HG03159 (cell line): ENCODE data around the gene PPP1R9B.

ENCODE experiments used
- ATAC-seq: cut with Tn5 transposase; IDR thresholded peaks from one replicate; pipeline ENCODE4 v1.9.1; 2021; ENCODE audit warnings: mild to moderate bottlenecking, moderate library complexity; ENCODE audit not compliant: unreplicated experiment

The PPP1R9B gene

GRCh38 chr17:50187751-50188530 is 37.5 kb upstream of the PPP1R9B start:
- ATAC-seq: no peak

- no peak for ATAC-seq
Measured at GRCh38 chr17:50187394-50187725, 36.9 kb upstream of the PPP1R9B start.

GRCh38 chr17:50186661-50187393 is 36.4 kb upstream of the PPP1R9B start:
- ATAC-seq: no peak

- no peak for ATAC-seq
Measured at GRCh38 chr17:50185631-50186471, 35.4 kb upstream of the PPP1R9B start.

GRCh38 chr17:50184611-50185398 is 34.3 kb upstream of the PPP1R9B start:
- ATAC-seq: no peak

- no peak for ATAC-seq
Measured at GRCh38 chr17:50184064-50184463, 33.6 kb upstream of the PPP1R9B start.

GRCh38 chr17:50183421-50183994 is 33.0 kb upstream of the PPP1R9B start:
- ATAC-seq: no peak

- ATAC-seq: no peak
Measured at GRCh38 chr17:50182783-50183420, 32.4 kb upstream of the PPP1R9B start.

- no peak for ATAC-seq
Measured at GRCh38 chr17:50181591-50182560, 31.4 kb upstream of the PPP1R9B start.

- no peak for ATAC-seq
Measured at GRCh38 chr17:50181144-50181543, 30.7 kb upstream of the PPP1R9B start.

GRCh38 chr17:50180620-50181019 is 30.1 kb upstream of the PPP1R9B start:
- no peak for ATAC-seq

GRCh38 chr17:50180111-50180510 is 29.6 kb upstream of the PPP1R9B start:
- ATAC-seq: no peak

GRCh38 chr17:50177983-50178834 is 27.7 kb upstream of the PPP1R9B start:
- ATAC-seq: no peak

GRCh38 chr17:50177476-50177875 is 27.0 kb upstream of the PPP1R9B start:
- ATAC-seq: no peak

GRCh38 chr17:50176559-50177357 is 26.3 kb upstream of the PPP1R9B start:
- ATAC-seq: no peak

GRCh38 chr17:50175035-50175807 is 24.7 kb upstream of the PPP1R9B start:
- ATAC-seq: no peak
